Activated CD8-positive, alpha-beta T cell treated with anti-CD3 and anti-CD28 coated beads for 36 hours (primary cell): Measurements from ENCODE around the gene HS6ST2. TPM values are rescaled to one million over a fixed set of nuclear protein-coding genes. Genes with fewer than 3 reads are reported as not detected.
"Not testable (repeated sequence)": the region's sequence is repeated elsewhere in the genome, so short reads cannot be mapped to it uniquely, and the experiment has no call there.

Experiments used
- ATAC-seq: fragments of 200-7000 bp; cut with Tn5 transposase; one replicate; pipeline ENCODE4 v1.10.0; 2021; ENCODE audit warnings: mild to moderate bottlenecking, moderate library complexity
- CTCF ChIA-PET: fragments of 350-600 bp; sonication (Branson Sonifier 250); formaldehyde crosslinking; loops from one replicate; lab custom pipeline; 2021; ENCODE audit warnings: antibody characterized with exemption; lab: Charles Lee
- POLR2A ChIA-PET: fragments of 350-600 bp; sonication (Branson Sonifier 250); formaldehyde crosslinking; loops from one replicate; lab custom pipeline; 2021; ENCODE audit warnings: antibody characterized with exemption; lab: Charles Lee
- DNase-seq: peaks from one replicate; pipeline ENCODE4 v3.0.0-alpha.2; 2020
- H3K27ac Mint-ChIP-seq: one replicate; pipeline ENCODE4 v1.8.0; 2021; ENCODE audit warnings: mild to moderate bottlenecking, mixed read lengths
- H3K27me3 Mint-ChIP-seq: one replicate; pipeline ENCODE4 v1.8.0; 2021; ENCODE audit warnings: mixed read lengths
- H3K36me3 Mint-ChIP-seq: one replicate; pipeline ENCODE4 v1.8.0; 2021; ENCODE audit warnings: low read depth, mixed read lengths
- H3K4me1 Mint-ChIP-seq: one replicate; pipeline ENCODE4 v1.8.0; 2021; ENCODE audit warnings: low read depth, mixed read lengths
- H3K4me3 Mint-ChIP-seq: one replicate; pipeline ENCODE4 v1.8.0; 2021; ENCODE audit warnings: mild to moderate bottlenecking, moderate library complexity, mixed read lengths
- H3K9me3 Mint-ChIP-seq: one replicate; pipeline ENCODE4 v1.8.0; 2021; ENCODE audit warnings: mixed read lengths
- intact Hi-C: fragments of 100-400 bp; cut with micrococcal nuclease; formaldehyde crosslinking; loops from one replicate; pipeline ENCODE4 v1.10.0; 2022
- total RNA-seq, 2 experiments: library from RNA; stranded (reverse); gene quantifications; one replicate each; pipeline ENCODE4 v1.2.3, GENCODE V29; 2021
- TF ChIP-seq, protein P1 (sequence below): fragments of 200-600 bp; IDR thresholded peaks from one replicate; pipeline ENCODE4 v1.8.0; 2022; ENCODE audit warnings: antibody characterized with exemption, mild to moderate bottlenecking

The HS6ST2 gene
- total RNA-seq, 2 experiments from 2014 or later, result 0.14 to 0.47 TPM

DNA sequence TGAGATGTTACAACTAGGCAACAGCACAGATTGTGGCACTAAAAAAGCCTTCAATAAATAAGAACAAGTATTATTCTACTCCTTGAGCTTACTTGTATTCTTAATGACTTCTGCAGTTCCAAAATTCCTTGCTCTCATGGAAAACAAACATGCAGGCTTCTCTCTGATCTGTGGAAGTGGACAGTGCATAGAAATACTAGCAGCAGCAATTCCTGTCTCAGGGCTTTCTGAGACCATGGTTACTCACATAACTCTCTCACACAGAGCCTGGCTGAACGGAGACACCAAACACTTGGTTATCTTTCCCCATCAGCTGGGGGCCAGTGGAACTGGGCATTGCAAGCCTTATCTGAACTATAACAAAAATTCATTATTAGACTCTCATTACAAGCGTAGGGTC, 32.4 kb upstream of the HS6ST2 start:
- no peaks in the 10 kb centered on the region for H3K27me3 Mint-ChIP-seq
- ATAC-seq (no peak), DNase-seq (no peak)
- TF ChIP-seq, protein P1, sequence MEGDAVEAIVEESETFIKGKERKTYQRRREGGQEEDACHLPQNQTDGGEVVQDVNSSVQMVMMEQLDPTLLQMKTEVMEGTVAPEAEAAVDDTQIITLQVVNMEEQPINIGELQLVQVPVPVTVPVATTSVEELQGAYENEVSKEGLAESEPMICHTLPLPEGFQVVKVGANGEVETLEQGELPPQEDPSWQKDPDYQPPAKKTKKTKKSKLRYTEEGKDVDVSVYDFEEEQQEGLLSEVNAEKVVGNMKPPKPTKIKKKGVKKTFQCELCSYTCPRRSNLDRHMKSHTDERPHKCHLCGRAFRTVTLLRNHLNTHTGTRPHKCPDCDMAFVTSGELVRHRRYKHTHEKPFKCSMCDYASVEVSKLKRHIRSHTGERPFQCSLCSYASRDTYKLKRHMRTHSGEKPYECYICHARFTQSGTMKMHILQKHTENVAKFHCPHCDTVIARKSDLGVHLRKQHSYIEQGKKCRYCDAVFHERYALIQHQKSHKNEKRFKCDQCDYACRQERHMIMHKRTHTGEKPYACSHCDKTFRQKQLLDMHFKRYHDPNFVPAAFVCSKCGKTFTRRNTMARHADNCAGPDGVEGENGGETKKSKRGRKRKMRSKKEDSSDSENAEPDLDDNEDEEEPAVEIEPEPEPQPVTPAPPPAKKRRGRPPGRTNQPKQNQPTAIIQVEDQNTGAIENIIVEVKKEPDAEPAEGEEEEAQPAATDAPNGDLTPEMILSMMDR, result no peak
- no peaks in the 10 kb centered on the region for H3K9me3 Mint-ChIP-seq
- ChIA-PET POLR2A (no interaction called here), CTCF (no interaction called here)
- no peak overlapping the region for H3K4me3 Mint-ChIP-seq
- H3K27ac Mint-ChIP-seq, result no peak overlapping the region
- no peaks in the 10 kb centered on the region for H3K4me1 Mint-ChIP-seq
- intact Hi-C loops, result no loop called here
- H3K36me3 Mint-ChIP-seq, result no peaks in the 10 kb centered on the region

DNA sequence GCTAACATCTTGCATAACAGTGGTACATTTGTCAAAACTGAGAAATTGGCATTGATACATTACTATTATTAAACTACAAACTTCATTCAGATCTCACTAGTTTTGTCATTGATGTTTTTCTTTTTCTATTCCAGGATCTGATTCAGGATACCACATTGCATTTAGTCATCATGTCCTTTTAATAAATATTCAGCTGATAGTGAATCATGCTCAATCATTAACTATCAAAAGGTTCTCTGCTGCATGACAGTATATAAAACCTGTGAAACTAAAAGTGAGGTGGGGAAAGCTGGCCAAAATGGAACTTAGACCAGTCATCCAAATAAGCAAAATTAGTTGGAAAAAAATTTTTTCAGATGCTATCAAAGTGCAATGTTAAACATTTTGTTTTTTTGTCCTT, 28.1 kb upstream of the HS6ST2 start:
- Mint-ChIP-seq H3K4me3 (no peak overlapping the region), H3K27ac (no peak overlapping the region), H3K9me3 (no peaks in the 10 kb centered on the region), H3K36me3 (no peaks in the 10 kb centered on the region), H3K4me1 (no peaks in the 10 kb centered on the region), H3K27me3 (peaks cover 4% of the 10 kb centered on the region)
- intact Hi-C loops, result no loop called here
- TF ChIP-seq, protein P1, result no peak
- ChIA-PET POLR2A (no interaction called here), CTCF (no interaction called here)
- no peak for ATAC-seq
- DNase-seq, result no peak

DNA sequence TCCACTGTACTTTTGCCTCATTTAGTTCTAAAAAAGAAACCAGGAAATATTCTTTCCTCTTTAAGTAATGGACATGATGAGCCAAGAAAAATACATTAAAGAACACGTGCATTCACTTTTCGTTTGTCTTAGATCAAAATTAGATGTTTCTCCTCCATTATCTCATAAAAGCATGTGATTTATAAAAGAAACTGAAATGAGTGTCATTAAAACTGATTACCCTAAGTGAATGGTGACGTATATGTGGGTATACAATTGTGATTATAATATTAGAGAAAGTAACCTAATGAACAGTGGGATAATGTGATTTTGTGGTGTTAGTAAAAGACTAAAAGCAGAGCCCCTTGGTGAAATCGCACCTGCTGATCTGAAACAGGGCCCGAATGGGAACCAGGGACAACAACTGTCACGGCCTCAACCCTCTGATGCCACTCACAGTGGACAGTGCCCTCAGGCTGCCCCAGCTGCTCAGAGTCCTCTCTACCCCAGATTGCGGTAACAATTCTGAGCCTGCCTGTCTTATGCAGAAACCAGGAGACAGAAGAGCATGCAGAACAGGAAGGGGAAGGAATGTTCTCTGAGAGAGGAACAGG, 25.7 kb upstream of the HS6ST2 start:
- Mint-ChIP-seq H3K4me3 (no peak overlapping the region), H3K27me3 (peaks cover 4% of the 10 kb centered on the region), H3K27ac (no peak overlapping the region), H3K36me3 (no peaks in the 10 kb centered on the region), H3K4me1 (no peaks in the 10 kb centered on the region), H3K9me3 (no peaks in the 10 kb centered on the region)
- CTCF ChIA-PET, result no interaction called here
- DNase-seq, result no peak
- ATAC-seq, result no peak
- POLR2A ChIA-PET, result no interaction called here
- TF ChIP-seq, protein P1, result no peak
- intact Hi-C loops, result no loop called here

DNA sequence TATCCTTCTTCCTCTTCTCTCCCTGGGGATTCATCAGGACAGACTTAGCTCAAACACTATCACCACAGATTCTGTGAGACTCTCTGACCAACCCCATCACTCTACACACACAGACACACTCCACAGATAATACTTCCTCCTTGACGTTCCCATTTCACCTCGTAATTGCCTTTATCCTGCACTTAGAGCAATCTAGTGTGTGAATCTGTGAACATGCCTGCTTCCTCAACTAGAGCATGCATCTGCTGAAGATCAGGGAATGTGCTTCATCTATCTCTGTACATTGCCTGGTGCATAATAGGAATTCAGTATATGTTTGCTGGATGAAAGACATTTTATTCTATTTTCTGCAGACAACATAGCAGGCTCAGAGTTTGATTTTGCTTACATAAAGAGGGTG, 25.1 kb upstream of the HS6ST2 start:
- POLR2A ChIA-PET, result no interaction called here
- Mint-ChIP-seq H3K36me3 (no peaks in the 10 kb centered on the region), H3K4me1 (no peaks in the 10 kb centered on the region), H3K27me3 (peaks cover 4% of the 10 kb centered on the region), H3K9me3 (no peaks in the 10 kb centered on the region), H3K4me3 (no peak overlapping the region), H3K27ac (no peak overlapping the region)
- DNase-seq, result no peak
- CTCF ChIA-PET, result no interaction called here
- ATAC-seq, result no peak
- intact Hi-C loops, result no loop called here
- TF ChIP-seq, protein P1, result no peak

DNA sequence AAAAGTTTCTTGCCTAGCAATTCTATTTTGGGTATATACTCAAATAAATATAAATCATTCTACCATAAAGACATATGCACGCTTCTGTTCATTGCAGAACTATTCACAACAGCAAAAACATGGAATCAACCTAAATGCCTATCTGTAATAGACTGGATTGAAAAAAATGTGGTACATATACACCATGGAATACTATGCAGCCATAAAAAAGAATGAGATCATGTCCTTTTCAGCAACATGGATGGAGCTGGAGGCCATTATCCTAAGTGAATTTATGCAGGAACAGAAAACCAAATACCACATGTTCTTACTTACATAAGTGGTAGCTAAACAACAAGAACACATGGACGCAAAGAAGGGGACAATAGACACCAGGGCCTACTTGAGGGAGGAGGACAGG, 21.6 kb upstream of the HS6ST2 start:
- H3K27me3 Mint-ChIP-seq, POLR2A ChIA-PET, ATAC-seq, intact Hi-C loops, DNase-seq, H3K4me1 Mint-ChIP-seq, H3K4me3 Mint-ChIP-seq, H3K27ac Mint-ChIP-seq, CTCF ChIA-PET, H3K36me3 Mint-ChIP-seq, H3K9me3 Mint-ChIP-seq: not testable (repeated sequence)
